HG03520 (cell line): ENCODE data around the gene MDK.

Source experiments
- ATAC-seq: cut with Tn5 transposase; IDR thresholded peaks from one replicate; pipeline ENCODE4 v1.9.1; 2021; ENCODE audit warnings: mild to moderate bottlenecking, moderate library complexity; ENCODE audit not compliant: unreplicated experiment

The MDK gene

DNA sequence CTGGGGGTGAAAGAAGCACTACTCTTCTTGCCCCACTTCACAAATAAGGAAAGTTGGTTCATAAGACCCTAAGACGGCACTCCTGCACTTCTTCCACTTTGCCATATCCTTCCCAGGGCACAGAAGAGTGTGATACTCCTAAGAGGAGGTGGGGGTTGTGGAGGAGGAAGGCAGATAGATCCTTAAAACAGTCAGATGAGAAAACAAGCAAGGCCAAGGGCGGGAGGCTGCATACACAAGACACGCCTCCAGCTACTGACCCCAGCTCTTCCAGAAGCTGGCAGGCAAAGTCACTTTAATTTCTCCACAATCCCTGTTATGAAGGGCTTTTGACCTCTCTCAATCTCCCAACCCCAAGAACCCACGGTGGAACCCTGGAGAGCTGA, 11.8 kb downstream of the MDK start:
- no peak for ATAC-seq

DNA sequence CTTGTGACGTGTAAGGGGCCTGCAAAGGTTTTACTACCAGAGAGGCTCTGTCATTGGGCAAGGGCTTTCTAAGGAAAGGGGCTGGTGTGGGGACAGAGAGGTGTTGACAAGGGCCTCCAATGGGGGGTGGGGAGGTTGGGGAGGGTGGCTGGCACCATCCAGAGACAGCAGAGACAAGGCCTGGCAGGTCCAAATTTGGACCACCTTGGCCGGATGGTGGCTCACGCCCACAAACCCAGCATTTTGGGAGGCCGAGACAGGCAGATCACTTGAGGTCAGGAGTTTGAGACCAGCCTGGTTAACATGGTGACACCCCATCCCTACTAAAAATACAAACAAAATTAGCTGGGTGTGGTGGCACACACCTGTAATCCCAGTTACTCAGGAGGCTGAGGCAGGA, 12.3 kb downstream of the MDK start:
- no peak for ATAC-seq

DNA sequence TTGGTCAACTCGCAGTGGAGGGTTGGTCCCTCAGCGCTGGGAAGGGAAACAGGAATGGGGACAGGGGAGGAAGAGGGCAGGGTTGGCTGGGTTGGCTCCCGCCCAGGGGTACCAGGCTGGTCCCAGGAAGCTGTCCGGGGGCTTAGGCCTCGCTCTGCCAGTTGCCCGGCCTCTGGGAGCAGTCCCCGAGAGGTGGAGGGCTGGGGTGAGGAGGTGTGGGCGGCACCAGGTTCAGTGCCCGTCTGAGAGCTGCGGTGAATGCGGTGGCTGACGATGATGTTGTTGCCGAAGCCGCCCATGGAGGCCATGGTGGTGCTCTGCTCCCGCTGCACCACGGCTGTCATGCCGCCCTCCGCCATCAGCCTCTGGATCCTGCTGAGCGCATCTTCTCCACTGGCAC, 16.1 kb downstream of the MDK start:
- ATAC-seq, result no peak

DNA sequence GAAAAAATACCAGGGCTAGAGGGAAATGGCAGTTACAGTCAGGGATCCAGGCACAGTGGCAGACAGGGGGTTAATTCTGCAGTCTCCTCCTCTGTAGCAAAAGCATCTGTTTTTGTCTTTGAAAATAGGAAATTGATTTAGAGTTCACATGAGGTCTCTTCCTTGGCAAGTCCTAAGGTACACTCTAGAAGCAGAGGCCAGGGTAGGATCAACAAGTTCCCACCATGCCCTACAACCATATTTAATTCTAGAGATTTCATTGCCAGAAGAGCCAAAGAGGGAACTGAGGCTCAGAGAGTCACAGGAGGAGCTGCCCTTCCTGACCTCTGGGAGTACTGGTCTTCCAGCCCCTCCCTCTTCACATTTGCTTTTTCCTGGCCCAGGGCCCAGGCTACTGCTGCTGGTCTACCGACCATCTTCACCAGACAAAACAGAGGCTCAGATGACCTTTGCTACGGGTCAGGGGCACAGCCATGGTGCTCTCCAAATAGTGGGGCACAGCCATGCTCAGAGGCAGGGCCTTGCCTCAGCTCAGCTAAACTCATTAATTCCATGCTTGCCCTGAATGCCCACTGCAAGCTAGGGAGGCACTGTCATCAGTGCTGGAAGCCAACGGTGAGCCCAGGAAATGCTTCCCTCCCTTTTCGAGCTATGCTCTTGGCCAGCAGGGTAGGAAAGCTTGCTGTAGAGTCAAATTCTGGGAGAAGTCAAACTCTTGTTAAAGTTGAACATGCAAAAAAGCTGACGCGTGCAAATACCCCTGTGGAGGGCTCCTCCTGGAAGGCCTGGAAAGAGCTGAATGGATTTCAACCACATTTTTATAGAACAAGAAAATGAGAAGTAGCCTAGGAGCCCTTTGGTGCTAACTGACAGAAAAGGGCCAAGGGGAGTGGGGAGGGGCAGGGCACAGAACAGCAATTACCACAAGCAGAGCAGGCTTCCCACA, 21.8 kb downstream of the MDK start:
- ATAC-seq, result no peak

DNA sequence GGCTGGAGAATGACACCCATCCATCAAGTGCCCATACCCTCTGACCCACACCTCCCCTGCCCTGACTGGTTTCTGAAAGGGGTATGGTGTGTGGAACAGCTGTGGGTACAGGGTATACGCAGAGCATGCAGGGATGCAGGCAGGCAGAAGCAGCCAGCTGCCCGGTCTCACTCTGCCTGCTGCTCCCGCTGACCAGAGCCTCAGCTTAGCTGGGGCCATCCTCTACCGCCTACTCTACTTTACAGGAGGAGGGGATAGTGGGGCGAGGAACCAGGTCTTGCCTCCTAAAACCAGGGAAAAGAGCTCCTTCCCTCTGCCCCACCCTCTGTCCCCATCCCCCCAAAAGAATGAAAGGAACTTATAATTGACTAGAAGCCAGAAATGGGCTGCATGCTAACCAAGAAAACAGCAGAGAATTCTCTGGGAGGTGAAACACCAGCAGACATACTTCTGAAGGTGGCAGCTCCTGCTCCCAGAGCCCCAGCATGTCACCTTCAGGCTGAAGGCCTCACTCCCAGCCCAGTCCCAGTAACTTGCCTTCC, 23.1 kb downstream of the MDK start:
- ATAC-seq, result no peak

DNA sequence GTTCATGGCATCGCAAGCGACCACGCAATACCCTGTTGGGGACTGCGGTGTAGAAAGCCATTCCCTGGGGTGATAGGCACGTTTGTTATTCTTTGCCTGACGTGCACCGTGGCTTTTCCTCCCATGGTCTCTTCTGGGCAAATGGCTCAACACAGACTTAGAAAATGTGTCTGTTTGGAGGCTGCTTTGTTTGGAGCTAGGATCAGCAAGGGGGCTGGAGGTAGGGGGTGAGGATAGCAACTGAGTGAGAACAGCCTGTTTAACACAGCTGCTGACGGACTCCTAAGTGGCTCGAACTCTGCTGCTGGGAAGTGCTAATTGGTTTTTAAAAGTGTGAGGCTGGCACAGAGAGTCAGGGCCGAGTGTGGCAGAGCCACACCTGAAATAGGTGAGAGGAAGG, 26.2 kb downstream of the MDK start:
- no peak for ATAC-seq

DNA sequence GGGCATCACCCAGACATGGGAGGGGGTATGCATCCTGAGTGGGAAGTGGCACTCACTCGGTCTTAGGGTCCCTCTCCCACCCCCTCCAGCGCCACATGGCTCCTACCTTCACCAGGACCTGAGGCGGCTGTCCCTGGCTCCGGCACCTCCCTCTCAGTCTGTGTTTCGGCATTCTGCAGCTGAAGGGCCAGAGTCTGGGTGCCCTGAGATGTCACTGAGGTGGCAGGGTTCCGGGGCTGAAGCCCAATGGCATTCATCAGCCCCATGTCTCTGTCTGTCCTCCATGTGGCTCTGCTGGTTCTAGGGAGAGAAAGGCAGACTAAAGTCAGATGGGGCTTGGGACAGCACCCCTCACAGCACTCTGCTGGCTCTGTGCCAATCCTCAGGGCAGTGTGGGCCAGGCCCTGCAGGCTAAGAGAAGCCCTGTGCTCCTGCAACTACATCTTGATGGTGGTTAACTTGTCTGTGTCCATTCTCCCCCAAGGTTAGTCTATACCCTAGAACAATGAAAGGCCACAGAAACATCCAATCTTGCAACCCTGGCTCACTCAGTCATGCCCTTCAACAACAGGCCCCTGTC, 27.0 kb downstream of the MDK start:
- ATAC-seq, result no peak

DNA sequence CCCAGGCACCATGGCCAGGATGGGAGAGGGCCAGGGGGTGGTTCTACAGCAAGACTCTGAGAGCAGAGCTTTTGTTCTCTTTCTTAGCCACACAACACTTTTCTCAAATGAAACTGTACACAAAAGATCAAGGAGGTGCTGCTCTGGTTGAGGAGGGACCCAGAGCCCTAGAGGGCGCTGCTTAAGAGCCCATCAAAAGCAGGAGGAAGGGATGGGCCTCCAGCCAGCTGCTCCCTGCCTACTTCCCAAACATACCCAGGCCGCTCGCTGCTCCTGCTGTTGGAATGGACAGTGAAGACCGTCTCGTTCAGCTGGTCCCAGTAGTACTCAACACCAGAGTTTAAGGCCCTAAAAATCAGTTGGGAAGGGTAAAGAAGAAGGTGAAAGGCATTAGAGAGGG, 28.6 kb downstream of the MDK start:
- no peak for ATAC-seq

DNA sequence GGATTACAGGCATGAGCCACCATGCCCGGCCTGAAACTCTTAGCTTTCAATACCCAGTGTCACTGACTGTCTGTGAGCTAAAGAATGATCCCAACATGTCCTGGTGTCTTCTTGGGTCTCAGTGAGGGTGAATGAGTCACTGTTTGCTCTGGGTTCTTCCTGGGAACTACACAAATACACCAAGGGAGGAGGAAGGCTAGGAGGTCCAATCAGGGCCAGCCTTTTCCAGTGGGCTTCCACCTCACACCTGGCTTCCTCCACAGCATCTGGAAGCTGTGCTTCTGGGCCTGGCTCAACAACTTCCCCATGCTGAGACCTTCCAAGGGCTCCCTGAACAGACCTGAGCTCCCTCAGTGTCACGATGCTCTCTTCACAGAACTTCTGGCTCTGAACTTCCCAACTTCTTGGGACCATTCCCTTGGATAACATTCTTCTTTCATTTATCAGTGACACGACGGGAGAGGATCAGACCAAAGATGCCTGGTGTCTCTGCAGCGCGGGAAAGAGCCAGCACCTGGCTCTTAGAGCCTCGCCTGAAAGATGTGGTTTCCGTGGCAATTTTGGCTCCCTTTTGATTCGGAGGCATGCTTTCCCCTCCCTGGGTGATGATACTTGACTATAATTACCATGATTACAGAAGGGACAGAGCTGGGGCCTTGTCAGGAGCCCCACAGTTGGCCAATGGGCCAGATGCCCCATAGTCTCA, 32.4 kb downstream of the MDK start:
- ATAC-seq, result no peak

DNA sequence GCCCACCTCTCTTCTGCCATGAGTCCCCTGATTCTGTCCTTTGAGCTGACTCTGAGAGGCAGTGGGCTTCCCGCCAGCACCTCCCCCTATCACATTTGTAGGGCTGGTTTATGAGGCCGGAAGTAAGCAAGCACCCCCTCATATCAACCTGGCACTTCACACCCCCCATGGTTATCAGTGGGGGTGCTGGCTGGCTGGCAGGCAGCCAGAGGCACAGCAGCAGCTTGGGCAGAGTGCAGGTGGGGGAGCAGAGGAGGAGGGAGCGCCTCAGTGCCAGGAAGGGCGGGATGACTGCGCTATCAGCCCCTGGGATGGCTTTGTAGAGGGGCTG, 33.0 kb downstream of the MDK start:
- no peak for ATAC-seq

DNA sequence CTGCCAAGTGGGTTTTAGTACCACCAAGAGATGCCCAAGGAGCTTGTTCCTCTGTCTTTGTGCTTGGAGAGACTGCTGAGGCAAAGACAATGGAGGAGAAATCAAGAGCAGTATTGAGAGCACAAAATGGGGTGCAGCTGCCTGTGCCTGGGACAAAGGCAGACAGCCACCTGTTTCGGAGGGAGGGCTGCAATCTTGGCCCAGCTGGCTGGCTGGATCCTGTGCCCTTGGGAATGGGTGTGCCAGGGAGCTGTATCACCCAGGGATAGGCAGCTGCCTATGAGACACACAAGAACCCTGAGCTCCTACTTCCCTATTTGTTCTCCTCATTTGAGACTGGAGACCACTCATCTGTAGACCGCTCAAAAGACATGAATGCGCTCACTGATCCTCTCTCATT, 33.4 kb downstream of the MDK start:
- ATAC-seq, result no peak

DNA sequence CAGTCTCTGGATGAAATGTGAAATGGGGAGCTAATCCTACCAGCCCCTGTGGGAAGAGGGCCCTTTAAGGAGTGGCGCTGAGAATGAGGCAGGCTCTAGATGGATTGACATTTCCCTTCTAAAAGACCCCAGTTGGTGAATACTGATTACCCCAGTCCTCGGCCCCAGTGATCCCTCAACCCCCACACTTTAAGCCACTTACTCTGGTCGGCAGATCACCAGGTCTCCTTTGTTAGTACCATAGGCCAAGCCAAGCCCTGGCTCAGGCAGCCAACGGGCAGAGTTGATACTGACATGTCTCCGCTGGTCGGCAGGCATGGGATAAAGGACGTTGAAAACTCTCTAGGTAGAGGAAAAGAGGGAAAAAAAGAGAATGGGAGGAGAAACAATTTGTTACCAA, 36.2 kb downstream of the MDK start:
- no peak for ATAC-seq

DNA sequence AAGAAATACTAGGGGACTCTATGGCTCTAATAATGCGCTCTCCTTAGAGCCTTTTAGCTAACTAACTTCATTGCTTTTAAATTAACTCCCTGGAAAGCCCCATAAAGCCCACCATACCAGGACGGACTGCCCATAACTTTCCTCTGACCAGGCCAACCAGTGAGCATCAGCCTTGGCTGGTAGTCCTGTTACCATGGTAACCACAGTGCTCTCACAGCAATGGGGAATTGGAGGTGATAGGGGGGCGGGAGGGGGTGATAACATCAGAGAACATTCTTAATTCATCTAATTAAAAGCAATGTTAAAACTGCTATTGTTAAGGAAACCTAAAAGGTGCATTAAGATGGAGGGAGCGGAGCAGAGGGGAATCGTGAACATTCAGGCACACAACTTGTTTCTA, 37.3 kb downstream of the MDK start:
- no peak for ATAC-seq

DNA sequence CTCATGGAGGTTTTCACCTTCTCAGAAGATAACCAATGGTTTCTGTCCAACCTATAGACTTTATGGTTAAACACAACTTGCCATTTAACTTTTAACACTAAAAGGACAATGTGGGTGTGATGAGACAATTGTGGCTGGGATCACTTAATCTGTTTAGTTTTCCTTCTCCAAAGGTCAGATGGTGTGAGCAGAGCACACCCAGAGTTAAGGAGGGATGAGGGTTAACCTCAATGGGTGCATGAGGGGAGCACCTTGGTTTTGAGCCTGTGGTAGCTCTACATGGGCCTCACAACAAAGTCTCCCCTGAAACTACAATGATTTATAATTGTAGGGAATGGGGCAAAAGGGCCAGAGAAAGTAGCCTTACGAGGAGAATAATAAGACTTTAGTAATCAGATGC, 39.0 kb downstream of the MDK start:
- ATAC-seq, result no peak

DNA sequence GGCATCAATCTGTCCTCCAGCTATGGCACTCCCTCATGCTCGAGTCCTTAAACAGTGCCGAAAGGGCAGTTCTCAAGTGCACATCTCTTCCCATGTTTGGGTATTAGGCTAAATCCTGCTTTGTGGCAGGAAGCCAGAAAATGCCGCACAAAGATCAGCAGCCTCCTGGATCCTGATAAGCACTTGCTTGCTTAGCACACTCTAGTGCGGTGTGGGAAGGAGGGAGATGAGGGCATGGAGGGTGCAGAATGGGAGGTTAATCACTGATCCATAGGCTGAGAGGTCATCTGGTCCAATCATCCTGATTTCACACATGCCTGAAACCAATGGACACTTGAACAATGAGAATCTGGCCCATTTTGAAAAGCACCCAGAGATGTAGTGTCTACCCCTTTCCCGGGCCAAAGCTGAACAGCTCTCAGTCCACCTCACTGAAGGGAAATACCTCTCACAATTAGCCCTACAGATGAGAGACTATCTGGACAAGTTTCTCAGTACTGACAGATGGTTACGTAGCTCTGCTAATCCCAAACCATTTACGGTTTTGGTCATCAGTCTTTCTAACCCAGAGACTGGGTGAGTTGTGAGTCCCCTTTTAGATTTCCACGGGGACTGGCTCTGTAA, 39.9 kb downstream of the MDK start:
- no peak for ATAC-seq

DNA sequence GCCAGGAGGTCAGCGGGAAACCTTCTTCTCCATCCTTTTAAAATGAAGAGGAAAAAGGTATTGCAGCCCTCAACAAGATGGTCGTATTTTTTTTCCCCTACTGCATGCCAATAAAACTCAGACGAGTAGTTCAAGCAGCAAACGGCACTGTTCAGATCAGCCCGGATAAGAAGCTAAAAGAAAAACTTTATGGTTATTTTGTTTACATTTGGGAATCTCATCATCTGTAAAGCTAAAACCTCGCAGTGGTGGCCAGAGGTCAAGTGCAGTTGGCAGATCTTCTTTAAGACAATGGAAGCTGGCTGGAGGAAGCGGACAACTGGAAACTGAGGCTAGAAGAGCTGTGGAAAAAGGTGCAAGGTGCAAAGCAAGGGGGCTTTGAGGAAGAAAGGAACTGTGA, 41.1 kb downstream of the MDK start:
- no peak for ATAC-seq

DNA sequence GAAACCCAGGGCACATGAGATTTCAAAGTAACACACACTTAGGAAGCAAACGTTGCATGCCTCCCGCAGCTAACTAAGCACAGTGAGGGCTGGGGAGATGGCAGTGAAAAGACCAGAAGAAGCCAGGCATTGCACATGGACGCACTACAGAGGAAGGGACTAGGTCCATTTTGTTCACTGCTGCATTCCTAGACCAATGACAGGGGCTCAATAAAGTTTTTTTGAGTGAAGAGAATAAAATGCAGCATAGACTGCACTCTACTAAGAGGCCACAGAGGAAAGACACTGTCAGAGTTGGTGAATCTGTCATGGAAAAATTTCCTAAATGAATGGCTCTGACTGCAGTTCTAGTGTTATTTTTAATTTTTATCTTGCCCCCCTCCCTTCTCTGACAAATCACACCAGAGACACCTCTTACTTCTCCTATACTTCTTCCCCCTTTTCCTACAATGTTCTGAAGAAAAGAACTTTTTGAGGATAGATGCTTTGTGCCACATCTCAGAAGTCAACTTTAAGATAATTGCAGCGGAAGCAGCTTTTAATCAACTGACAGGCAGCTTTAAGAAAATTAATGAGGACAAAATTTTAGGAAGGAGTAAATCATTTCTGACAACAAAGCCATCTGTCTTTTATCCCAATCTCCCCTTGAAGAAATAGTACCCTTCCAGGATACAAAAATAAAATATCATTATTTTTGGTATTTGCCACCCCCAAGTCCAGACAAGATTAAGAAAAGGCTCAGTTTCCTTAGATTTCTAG, 44.9 kb downstream of the MDK start:
- no peak for ATAC-seq

DNA sequence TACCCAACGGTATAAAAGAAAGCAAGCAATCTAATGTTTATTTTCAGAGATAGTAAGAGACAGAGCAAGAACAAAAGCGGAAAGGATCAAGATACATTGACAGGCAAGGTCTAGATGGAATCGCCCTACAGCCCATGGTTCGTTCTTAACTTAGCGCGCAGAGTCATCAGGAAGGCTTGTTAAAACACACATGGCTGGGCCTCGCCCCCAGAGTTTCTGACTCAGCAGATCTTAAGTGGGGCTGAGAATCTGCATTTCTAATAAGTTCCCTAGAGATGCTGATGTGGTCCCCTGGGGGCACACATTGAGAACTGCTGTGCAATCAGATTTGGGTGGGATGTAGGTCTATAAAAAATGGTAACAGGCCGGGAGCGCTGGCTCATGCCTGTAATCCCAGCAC, 45.9 kb downstream of the MDK start:
- no peak for ATAC-seq

DNA sequence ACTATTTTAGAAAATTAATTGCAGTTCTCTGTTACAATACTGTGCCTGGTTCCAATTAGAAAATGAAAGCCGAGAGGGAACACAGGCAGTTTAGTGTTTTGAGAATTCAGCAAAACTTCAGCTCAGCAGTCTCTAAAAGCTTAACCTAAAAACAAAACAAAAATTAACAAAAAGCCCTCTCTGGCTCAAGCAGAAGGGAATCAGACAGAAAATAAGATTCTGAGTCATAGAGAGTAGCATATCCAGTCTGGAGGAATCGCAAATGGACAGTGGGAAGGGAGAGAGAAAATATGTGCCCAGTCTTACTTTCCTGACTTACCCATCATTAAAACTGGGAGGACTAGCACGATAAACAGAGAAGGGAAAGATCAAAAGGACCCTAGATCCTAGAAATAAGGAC, 48.2 kb downstream of the MDK start:
- no peak for ATAC-seq

DNA sequence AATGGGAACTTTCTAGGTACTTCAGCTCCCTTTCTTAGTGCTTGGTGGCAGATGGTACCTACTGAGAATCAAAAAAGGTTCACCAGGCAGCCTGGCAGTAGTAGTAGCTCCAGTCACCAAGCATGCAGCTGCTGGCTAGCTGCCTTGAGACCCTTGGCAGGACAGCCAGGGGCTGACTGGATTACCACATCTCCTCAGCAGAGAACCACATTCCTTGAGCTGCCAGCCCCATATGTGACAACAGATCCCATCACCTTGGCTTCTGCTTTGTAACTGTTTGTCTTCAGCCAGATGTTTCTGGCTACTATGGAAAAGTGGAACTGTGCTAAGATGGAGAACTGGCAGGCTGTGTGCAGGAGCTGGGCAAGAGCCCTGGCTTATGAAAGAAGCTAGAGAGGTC, 49.7 kb downstream of the MDK start:
- no peak for ATAC-seq
